Renal pelvis (tissue), 12 donors: ENCODE data around the gene MRC2. TPM values are rescaled to one million over a fixed set of nuclear protein-coding genes. Genes with fewer than 3 reads are reported as not detected.
A peak's percentile ranks its signal among the peaks of the same experiment; 100 is the strongest.
"Not testable (repeated sequence)": the region's sequence is repeated elsewhere in the genome, so short reads cannot be mapped to it uniquely, and the experiment has no call there.

Source experiments
- DNase-seq: peaks from one replicate; pipeline ENCODE4 v3.0.0-alpha.2; 2013
- long read RNA-seq, 16 experiments: transcript quantifications; one replicate each; lab custom pipeline, GENCODE V29; 2026
- polyA plus RNA-seq, 3 donors: library from polyadenylated mRNA; unstranded; fragments of 120-200 nt; gene quantifications; one replicate each; pipeline ENCODE4 v1.2.1, GENCODE V29; 2013; ENCODE audit not compliant: insufficient read length in 3 of 3

The MRC2 gene, protein sequence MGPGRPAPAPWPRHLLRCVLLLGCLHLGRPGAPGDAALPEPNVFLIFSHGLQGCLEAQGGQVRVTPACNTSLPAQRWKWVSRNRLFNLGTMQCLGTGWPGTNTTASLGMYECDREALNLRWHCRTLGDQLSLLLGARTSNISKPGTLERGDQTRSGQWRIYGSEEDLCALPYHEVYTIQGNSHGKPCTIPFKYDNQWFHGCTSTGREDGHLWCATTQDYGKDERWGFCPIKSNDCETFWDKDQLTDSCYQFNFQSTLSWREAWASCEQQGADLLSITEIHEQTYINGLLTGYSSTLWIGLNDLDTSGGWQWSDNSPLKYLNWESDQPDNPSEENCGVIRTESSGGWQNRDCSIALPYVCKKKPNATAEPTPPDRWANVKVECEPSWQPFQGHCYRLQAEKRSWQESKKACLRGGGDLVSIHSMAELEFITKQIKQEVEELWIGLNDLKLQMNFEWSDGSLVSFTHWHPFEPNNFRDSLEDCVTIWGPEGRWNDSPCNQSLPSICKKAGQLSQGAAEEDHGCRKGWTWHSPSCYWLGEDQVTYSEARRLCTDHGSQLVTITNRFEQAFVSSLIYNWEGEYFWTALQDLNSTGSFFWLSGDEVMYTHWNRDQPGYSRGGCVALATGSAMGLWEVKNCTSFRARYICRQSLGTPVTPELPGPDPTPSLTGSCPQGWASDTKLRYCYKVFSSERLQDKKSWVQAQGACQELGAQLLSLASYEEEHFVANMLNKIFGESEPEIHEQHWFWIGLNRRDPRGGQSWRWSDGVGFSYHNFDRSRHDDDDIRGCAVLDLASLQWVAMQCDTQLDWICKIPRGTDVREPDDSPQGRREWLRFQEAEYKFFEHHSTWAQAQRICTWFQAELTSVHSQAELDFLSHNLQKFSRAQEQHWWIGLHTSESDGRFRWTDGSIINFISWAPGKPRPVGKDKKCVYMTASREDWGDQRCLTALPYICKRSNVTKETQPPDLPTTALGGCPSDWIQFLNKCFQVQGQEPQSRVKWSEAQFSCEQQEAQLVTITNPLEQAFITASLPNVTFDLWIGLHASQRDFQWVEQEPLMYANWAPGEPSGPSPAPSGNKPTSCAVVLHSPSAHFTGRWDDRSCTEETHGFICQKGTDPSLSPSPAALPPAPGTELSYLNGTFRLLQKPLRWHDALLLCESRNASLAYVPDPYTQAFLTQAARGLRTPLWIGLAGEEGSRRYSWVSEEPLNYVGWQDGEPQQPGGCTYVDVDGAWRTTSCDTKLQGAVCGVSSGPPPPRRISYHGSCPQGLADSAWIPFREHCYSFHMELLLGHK (N-terminal part only)
- 10 to 100 TPM; 57.8 to 80.6 (median 79.6) TPM for polyA plus RNA-seq
- long read RNA-seq, donor 1, full-length matches to known transcripts: 3 of 3 reads
- long read RNA-seq, donor 1, partial matches to known transcripts: 0 of 3 reads
- long read RNA-seq, donor 1, other reads (novel, unspliced or antisense): 0 of 3 reads
- long read RNA-seq, donor 2, full-length matches to known transcripts: 8 of 68 reads
- long read RNA-seq, donor 2, partial matches to known transcripts: 60 of 68 reads
- long read RNA-seq, donor 2, other reads (novel, unspliced or antisense): 0 of 68 reads
- long read RNA-seq, donor 3, partial matches to known transcripts: 0 of 1 reads
- long read RNA-seq, donor 3, other reads (novel, unspliced or antisense): 0 of 1 reads
- long read RNA-seq, donor 4, full-length matches to known transcripts: 3 of 75 reads
- long read RNA-seq, donor 4, partial matches to known transcripts: 72 of 75 reads
- long read RNA-seq, donor 4, other reads (novel, unspliced or antisense): 0 of 75 reads
- long read RNA-seq, donor 5: 0 reads
- long read RNA-seq, donor 6, full-length matches to known transcripts: 2 of 2 reads
- long read RNA-seq, donor 6, partial matches to known transcripts: 0 of 2 reads
- long read RNA-seq, donor 6, other reads (novel, unspliced or antisense): 0 of 2 reads
- long read RNA-seq, donor 7, full-length matches to known transcripts: 4 of 9 reads
- long read RNA-seq, donor 7, partial matches to known transcripts: 5 of 9 reads
- long read RNA-seq, donor 7, other reads (novel, unspliced or antisense): 0 of 9 reads
- long read RNA-seq, donor 8, full-length matches to known transcripts: 2 of 181 reads
- long read RNA-seq, donor 8, partial matches to known transcripts: 179 of 181 reads
- long read RNA-seq, donor 8, other reads (novel, unspliced or antisense): 0 of 181 reads
- long read RNA-seq, donor 9, full-length matches to known transcripts: 2 of 28 reads
- long read RNA-seq, donor 9, partial matches to known transcripts: 26 of 28 reads
- long read RNA-seq, donor 9, other reads (novel, unspliced or antisense): 0 of 28 reads
- long read RNA-seq, donor 10, partial matches to known transcripts: 5 of 5 reads
- long read RNA-seq, donor 10, other reads (novel, unspliced or antisense): 0 of 5 reads
- long read RNA-seq, donor 11, partial matches to known transcripts: 6 of 6 reads
- long read RNA-seq, donor 11, other reads (novel, unspliced or antisense): 0 of 6 reads
- long read RNA-seq, donor 12, full-length matches to known transcripts: 7 of 48 reads
- long read RNA-seq, donor 12, partial matches to known transcripts: 41 of 48 reads
- long read RNA-seq, donor 12, other reads (novel, unspliced or antisense): 0 of 48 reads
- long read RNA-seq, donor 13: 0 reads
- long read RNA-seq, donor 14: 0 reads
- long read RNA-seq, donor 15: 0 reads
- long read RNA-seq, donor 16, full-length matches to known transcripts: 4 of 10 reads
- long read RNA-seq, donor 16, partial matches to known transcripts: 6 of 10 reads
- long read RNA-seq, donor 16, other reads (novel, unspliced or antisense): 0 of 10 reads

GRCh38 chr17:62627219-62627903, at the start of gene MRC2:
Gene MRC2, plus strand, starts transcription at chr17:62627670. Its CDS starts 133 bp downstream, at chr17:62627803.
- peak; percentile 79 for DNase-seq

DNA sequence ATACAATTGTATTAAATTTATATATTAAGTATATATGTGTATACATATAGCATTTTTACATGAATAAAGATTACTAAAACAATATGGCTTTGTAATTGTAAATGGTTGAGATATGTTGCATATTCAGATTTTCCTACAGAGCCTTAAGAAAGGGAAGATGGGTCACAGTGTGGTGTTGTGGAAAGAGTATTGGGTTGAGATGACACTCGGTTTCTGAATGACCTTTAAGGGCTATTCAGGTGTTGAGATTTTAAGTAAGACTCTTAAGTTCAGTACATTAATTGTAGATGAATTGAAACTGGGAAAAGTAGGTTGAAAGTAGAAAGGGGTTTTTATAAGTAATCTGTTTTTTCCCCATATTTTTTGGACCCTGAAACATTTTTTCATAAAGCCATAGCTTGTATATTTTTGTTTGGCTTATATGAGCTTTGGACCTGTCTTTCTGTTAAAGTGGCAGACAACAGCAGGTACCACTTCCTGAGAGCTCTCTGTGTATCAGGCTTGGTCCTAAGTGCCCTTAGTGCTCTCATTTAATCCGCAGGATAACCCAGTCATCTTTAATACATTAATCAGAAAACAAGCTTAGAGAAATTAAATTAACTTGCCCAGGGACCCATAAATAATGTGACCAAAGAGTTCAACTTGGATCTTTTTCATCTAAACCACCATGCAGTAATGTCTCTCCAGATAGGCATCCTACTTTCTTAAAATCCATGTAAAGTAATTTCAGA, 48.5 kb upstream of the MRC2 start:
- DNase-seq: no peak

- DNase-seq: no peak
Observed at GRCh38 chr17:62580947-62581346, 46.5 kb upstream of the MRC2 start.

DNA sequence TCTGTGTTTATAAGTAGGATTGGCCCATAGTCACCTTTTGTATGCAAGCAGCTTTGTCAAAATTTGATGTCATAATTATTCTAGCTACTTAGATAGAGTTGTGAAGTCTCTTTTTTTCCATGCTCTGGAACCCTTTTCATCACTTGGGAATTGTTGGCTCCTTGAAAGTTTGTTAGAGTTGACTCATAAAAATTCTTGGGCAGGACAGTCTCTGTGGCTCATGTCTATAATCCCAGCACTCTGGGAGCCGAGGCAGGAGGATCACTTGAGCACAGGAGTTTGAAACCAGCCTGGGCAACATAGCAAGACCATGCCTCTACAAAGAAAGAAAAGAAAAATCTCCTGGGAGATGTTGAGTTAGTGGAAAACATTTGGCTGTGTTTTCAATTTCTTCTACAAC, 45.7 kb upstream of the MRC2 start:
- no peak for DNase-seq

GRCh38 chr17:62587554-62587953, 39.9 kb upstream of the MRC2 start:
- no peak for DNase-seq

GRCh38 chr17:62588109-62588508, 39.4 kb upstream of the MRC2 start:
- DNase-seq: no peak

- no peak for DNase-seq
Observed at GRCh38 chr17:62591333-62591732, 36.1 kb upstream of the MRC2 start.

GRCh38 chr17:62591822-62592221, 35.6 kb upstream of the MRC2 start:
- DNase-seq: not testable (repeated sequence)

GRCh38 chr17:62592341-62593099, 35.0 kb upstream of the MRC2 start:
- DNase-seq: no peak

DNA sequence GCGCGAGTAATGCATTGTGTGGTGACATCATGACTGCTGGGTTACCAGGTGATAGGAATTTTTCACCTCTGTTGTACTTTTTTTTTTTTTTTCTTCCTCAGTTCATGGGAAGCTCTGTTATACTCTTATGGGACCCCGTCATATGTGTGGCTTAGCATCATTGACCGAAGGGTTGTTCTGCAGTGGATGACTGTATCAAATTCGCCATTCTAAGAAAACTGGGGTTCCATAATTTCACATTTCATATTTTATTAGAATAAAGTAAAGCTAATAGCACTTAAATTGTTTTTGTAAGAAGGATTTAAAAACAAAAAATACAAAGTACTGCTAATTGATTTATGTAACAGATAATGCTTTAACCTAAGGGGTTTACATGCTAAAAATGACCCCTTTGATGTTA, 32.0 kb upstream of the MRC2 start:
- DNase-seq: no peak

- DNase-seq: no peak
Observed at GRCh38 chr17:62596662-62597061, 30.8 kb upstream of the MRC2 start.

GRCh38 chr17:62597150-62597549, 30.3 kb upstream of the MRC2 start:
- no peak for DNase-seq

DNA sequence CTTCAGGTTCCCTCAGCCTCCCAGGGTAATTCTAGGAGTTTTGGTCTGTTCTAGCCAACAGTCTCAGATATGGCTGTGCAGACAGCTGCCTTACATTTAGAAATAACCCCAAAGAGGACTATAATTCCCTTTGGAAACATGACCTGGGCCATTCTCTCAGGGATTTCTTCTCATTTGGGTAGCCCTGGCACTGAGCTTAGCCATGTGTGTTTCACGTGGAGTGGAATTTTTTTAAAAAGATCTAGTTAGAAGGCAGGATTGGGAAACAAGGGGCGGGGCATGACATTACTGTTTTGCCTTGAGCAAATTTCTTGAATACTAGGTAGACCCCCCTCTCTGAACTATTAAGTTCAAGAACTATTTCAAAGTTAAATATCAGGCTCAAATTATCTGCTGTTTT, 29.6 kb upstream of the MRC2 start:
- no peak for DNase-seq

GRCh38 chr17:62599964-62600657, 27.4 kb upstream of the MRC2 start:
- no peak for DNase-seq

GRCh38 chr17:62600805-62601204, 26.7 kb upstream of the MRC2 start:
- DNase-seq: no peak

DNA sequence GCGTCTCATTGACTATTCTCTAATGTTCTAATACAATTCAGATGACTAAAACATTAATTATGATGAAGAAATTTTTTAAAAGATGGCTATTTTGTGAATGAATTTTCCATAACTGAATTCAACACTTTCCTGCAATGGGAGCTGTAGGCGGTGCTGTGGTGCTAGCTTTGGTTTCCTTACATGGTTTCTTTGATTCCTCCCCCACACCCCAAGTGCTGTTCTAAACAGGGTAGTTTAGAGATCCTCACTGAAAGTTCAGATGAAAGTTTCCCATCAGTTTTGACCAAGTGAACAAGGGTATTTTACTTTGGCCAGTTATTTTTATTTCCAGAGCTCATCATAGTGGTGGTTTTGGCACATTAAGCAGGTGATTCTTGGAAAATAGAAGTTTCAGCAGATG, 26.0 kb upstream of the MRC2 start:
- DNase-seq: no peak
